Muscle of back (tissue), 11 donors: ENCODE measurements around the gene ZNF598. TPM values are rescaled to one million over a fixed set of nuclear protein-coding genes. Genes with fewer than 3 reads are reported as not detected.

ENCODE experiments used
- DNase-seq, 3 donors: peaks; one replicate each; pipeline versions ENCODE4 v3.0.0 to v3.0.0-alpha.2; 2013
- polyA plus RNA-seq, 10 donors: library from polyadenylated mRNA; unstranded; fragments of 120-200 nt; gene quantifications; one replicate each; pipeline ENCODE4 v1.2.1, GENCODE V29; 2013; ENCODE audit not compliant: insufficient read length in 10 of 10

ZNF598 gene
- polyA plus RNA-seq, 10 donors: 13.7 to 25.1 (median 18.8) TPM

DNA sequence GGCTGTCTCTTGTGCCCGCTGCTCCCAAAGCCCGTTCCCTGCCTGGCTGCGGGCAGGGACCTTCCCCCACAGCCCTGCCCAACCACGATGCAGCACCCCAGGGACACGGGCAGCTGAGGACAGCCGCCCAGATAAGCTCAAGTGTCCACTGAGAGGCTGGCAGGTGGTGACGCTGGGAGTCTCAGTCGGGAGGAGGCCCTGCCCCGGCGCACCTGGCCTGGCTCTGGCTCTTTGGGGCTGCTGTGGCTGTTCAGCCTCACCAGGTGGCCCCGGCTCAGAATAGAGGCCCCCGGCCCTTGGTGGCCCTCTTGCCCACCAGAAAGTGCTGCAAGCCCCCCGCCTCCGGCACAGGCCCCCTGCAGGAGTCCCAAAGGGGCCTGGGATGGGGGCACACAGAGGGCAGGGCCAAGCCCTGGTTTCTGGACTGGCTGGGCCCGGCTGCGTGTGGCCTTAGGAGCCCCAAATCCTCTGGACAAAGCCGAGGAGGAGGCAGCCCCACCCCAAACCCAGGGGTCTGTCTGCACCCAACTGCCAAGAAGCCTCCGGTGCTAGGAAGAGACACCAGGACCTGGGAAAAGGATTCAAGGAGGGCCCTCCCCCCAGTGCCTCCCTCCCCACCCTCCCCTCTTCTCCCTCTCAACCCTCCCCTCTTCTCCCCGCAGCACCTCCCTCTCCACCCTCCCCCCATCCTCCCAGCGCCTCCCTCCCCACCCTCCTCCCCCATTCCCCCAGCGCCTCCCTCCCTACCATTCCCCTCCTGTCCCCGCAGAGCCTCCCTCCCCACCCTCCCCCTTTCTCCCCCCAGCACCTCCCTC lies 32.8 kb upstream of the ZNF598 start:
- DNase-seq: no peak

- DNase-seq: peak; percentile 54 to 91 (median 73)
Observed at GRCh38 chr16:2040787-2041522, 31.3 kb upstream of the ZNF598 start.

GRCh38 chr16:2040041-2040786 lies 30.6 kb upstream of the ZNF598 start:
- DNase-seq: peak in 1 of 3 donors; percentile 57

DNA sequence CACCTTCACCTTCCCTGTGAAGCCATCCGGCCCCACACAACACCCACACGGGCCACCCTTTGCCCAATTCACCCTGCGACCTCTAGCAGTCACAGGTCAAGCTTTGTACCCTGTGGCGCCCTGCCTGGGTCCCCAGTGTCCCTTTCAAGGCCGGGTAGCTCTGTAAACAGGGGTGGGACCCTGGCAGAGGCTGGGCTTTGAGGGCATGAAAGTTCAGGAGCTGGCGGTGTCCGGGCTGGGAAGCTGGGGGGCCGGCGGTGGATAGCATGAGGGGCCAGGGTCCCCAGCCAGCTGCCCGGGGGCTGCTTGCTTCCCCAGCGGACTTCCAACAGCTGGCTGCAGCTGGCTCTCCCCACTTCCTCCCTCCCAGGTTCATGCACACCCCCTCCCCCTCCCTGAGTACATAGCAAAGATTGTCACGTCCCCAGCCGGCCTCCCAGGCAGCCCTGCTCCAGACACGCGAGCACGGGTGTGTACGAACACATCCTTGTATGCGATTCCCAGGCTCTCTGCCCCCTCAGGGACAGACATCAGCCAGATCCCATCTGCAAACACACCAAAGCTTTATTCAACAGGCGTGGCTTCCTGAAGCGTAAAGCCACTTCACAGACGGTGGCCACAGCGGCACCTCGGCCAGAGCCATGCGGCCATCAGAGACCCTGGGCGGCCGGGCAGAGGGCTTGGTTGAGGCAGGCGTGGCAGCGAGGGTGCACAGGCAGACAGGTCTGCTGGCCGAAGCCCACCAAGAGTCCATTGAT lies 29.8 kb upstream of the ZNF598 start:
- peak; percentile 68 to 94 (median 76) for DNase-seq

- peak in 2 of 3 donors; percentile 69 to 91 for DNase-seq
Observed at GRCh38 chr16:2038382-2039231, 29.0 kb upstream of the ZNF598 start.

GRCh38 chr16:2037647-2038381 lies 28.2 kb upstream of the ZNF598 start:
- peak in 2 of 3 donors; percentile 46 to 64 for DNase-seq

- DNase-seq: no peak
Observed at GRCh38 chr16:2037115-2037514, 27.5 kb upstream of the ZNF598 start.

DNA sequence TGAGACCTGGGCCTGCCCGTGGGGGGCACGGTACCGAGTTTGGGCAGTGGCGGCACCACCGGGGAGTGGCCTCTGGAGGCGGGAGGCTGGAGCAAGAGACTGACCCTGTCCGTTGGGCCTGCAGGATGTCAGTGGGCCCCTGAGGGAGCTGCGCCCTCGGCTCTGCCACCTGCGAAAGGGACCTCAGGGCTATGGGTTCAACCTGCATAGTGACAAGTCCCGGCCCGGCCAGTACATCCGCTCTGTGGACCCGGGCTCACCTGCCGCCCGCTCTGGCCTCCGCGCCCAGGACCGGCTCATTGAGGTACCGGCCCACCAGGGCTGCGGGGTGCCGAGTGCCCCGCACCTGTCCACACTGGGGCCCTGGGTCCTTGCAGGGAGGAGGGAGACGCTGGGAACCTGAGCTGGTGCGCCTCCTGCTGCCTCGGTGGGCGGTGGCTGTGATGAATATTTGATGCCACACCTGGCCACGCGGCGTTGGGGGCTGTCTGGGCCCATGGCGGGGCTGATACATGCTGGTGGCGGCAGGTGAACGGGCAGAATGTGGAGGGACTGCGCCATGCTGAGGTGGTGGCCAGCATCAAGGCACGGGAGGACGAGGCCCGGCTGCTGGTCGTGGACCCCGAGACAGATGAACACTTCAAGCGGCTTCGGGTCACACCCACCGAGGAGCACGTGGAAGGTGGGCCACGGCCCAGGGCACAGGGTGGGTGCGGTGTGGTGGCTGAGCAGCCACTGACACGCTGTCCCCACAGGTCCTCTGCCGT lies 26.8 kb upstream of the ZNF598 start:
- DNase-seq: no peak

DNA sequence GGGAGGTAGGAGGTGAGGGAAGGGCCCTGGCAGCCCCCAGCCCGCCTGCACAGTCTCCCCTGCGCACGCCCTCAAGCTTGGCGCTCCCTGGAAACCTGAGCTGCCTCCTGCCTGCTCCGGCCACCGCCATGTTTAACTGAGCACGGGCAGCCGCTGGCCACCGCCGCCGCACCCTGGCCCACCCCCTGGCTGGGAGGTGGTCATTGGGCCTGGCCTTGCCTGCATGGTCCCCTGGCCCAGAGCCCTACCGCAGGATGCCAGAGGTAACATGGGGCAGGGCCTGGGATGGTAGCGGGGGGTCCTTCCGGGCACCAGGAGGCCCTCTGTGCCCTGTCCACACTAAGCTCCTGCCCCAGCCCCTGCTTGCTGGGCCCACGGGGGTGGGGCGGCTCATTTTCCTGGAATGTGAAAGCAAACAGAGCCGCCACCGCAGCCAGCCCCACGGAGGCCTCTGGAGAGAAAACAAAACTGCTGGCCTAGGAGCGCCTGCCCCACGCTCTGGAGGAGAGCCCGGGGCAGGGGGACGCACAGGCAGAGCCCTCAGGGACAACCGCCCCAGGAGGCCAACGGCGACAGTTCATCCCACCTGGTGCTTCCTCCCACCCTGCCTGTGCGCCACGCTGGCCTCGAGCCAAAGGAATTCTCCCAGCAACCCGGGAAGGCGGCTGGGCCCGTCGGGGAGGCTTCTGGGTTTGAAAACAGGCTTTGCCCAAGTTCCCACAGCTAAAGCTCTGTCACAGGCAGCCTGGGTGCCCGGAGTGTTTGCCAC lies 26.0 kb upstream of the ZNF598 start:
- peak in 1 of 3 donors; percentile 79 for DNase-seq

DNA sequence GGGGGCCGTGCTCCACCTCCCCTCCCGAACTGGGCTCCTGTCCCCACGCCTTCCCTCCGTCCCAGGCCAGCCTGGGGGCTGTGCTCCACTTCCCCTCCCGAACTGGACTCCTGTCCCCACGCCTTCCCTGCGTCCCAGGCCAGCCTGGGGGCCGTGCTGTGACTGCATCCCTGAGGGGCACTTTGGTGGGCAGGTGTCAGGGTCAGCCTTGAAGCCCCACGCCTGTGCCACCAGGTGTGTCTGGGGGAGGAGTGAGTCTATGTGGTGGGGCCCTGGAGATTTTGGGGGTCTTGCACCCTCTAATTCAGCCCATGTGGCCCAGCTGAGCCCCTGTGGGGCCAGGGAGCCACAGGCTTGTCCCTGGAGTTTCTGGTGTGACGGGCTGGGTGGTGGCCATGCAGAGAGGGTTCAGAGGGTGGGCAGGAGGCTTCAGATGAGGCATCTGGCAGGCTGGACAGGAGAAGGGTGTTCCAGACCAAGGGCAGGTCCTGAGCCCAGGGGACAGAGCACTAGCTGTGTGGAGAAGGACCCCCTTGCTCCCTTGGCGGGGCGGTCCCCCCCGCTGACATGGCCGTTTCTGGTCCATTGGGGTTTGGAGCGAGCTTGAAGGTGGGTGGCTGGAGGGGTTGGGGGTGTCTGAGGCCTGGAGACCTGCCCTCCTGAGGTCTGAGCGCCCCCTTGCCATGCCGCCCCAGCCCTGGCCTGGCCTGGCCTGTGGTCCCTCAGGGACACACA lies 25.2 kb upstream of the ZNF598 start:
- DNase-seq: peak in 1 of 3 donors; percentile 45

GRCh38 chr16:2033909-2034695 lies 24.5 kb upstream of the ZNF598 start:
- DNase-seq: peak in 1 of 3 donors; percentile 80

- DNase-seq: peak in 1 of 3 donors; percentile 89
Observed at GRCh38 chr16:2033057-2033908, 23.7 kb upstream of the ZNF598 start.

- DNase-seq: peak in 1 of 3 donors; percentile 52
Observed at GRCh38 chr16:2032285-2033056, 22.9 kb upstream of the ZNF598 start.

DNA sequence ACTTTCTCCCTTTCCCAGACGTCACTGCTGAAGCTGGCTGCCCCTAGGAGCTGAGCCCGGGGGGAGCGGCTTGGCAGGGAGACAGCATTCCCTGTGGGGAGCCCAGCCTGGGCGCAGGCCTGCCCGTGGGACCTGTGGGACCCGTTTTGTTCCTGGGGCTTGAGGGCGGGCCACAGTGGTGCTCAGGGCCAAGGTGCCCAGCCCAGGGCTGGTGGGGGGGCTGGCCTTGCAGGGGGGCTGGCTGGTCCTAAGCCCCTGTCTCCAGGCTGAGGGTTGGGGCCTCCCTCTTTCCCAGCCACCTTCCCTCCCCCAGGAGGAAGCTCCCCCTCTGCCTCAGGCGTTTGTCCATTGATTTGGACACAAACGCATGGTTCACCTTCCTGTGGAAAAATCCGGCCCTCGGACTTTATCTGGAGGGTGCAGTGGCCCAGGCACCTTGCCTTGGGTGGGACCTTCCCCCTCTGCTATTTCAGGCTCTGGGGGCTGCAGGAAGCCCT lies 21.5 kb upstream of the ZNF598 start:
- no peak for DNase-seq

DNA sequence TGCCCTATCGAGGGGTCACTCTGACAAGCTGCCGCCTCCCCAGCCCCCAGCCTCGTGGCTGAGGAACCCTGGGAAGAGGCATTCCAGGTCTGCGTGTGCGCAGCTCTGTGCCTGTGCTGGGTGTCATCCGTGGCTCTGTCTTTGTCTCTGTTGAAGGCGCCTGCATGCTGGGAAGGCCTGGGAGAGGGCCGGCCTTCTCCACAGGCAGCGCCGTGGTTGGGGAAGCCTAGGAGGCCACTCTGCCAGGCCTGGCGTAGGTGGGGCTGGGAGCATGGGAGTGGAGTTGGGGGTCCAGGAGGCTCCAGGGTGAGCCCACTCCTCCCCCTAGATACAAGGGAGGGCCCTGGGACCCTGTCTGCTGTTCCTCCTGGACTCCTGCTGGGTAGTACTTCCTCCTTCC lies 20.4 kb upstream of the ZNF598 start:
- no peak for DNase-seq
